RCC 7860 (cell line): ENCODE results near the gene ERC1.

Source experiments
- DNase-seq: peaks from one replicate; pipeline ENCODE4 v3.0.0-alpha.2; 2015; ENCODE audit warnings: low spot score
- FAIRE-seq: peaks from 2 replicates; lab custom pipeline; 2012; peaks lifted over from hg19 to GRCh38; lab: Jason Lieb, UNC

The ERC1 gene

DNA sequence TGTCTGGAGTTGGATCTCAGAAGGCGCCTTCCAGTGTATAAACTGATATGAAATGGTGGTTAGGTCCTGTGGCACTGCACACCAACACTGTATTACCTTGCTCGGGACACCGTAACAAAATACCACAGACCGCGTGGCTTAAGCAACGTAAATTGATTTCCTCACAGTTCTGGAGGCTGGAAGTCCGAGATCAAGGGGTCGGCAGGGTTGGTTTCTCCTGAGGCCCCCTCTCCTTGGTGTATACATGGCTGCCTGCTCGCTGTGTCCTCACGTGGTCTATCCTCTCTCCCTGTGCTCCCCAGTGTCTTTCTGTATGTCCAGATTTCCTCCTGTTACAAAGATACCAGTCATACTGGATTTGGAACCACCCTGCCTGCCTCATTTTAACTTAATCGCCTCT is 475.0 kb downstream of the ERC1 start:
- no peak for DNase-seq
- no peak for FAIRE-seq

DNA sequence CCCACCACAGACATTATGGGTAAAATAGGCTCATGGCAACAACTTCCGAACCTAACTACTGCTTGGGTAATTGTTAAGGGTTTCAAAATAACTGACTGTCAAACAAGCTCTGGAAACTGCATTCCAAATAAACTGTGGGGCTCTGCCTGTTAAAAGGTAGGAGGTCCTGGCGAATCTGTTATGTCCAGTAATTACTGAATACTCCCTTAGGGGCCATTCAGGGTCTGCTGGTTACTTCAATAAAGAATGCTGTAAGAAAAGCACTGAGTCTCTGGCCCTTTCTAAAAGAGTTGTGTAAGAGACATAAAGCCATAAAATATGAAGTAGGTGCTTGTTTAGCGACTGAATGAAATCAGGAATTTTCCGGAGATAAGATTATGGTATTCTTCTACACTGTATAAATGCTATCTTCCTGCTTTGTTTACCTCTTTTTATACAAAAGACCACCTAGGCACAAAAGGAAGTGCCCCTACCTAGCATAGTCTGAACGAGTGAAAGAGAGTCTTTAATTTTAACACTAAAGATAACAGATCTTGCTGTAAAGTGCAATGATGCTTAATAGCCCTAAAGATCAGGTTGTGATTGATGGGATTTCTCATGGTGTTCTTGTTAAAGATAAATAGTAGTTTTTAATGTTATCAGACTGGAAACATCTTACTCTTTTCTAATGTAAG is 475.6 kb downstream of the ERC1 start:
- no peak for FAIRE-seq
- DNase-seq = no peak

DNA sequence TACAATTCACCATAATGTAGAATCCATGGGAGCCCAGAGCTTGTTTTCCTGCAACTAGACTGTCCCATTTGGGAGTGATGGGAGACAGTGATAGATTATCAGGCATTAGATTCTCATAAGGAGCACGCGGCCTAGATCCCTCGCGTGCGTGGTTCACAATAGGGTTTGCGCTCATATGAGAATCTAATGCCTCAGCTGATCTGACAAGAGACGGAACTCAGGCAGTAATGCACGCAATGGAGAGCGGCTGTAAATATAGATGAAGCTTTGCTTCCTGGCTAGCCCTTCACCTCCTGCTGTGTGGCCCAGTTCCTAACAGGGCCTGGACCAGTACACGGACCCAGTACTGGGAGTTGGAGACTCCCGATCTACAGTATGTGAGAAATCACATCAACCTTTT is 476.7 kb downstream of the ERC1 start:
- no peak for FAIRE-seq

DNA sequence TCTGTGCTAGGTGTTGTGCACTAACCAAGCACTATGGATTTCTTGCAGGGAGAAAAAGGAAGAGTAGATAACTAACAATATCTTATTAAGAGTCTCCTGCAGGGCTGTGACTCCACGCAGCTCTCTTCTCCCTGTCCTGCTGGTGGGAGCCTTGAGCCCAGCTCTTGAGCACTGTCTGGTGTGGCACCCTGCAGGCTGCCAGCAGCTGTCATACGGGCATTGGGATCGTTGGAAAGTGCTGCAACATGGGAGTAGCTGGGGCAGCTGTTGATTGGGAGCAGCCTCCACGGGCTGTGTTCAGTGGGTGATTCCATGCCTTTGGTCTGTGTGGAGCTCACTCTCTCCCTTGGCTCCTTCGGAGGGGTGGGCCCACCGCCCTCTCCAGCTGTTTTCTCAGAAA is 478.0 kb downstream of the ERC1 start:
- DNase-seq (no peak), FAIRE-seq (no peak)

More for the DNA sequence above, 476.7 kb downstream of the ERC1 start:
- DNase-seq = no peak

DNA sequence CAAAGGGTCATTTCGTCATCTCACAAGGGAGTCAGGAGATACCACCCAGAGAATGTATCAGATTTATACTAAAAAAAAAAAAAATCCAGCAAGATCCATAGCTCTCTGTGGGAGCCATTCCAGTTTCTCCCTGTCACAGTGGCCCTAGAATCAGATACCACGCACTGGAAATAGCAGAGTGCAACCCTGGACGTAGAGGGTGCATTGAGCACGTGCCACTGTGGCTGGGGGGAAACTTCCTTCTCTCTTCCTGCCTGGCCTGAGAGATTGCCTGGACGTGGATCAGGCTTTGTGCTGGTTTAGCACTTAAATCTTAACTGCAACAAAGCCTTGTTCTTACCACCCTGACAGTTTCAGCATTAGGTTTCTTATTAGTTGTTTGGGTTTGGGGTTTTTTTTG is 479.0 kb downstream of the ERC1 start:
- DNase-seq = no peak
- FAIRE-seq = no peak

DNA sequence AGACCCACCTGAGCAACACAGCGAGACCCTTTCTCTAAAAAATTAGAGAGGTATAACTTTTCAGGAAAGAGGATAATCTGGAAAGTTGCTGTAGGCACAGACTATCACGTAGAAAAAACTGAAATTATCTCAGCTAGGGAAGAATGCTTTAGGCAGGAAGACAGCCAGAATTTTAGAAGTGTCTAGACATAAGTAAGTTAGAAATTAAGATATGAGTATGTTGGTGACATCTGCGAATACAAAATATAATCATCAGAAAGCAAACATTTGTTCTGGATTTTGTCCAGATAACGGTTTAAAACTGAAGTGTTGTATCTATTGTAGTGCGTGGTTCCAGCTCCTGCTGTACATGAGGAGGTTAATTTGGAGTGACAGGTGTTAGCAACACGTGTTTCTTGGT is 480.2 kb downstream of the ERC1 start:
- no peak for DNase-seq
- no peak for FAIRE-seq

DNA sequence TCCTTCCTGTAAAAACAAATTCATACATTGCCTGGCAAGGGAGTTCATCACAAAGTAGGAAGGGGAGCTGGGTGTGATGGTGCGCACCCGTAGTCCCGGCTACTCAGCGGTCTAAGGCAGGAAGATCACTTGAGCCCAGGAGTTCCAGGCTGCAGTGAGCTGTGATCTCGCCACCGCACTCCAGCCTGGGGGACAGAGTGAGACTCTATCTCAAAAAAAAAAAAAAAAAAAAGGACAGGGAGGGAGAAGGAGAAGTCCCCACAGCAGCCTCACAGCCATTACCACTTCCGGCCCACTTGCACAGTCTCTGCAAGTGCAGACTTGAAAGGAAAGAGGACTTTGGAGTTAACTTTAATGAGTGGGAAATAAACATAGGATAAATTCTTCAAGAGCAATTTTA is 482.4 kb downstream of the ERC1 start:
- FAIRE-seq = no peak
- DNase-seq = peak; percentile 60

DNA sequence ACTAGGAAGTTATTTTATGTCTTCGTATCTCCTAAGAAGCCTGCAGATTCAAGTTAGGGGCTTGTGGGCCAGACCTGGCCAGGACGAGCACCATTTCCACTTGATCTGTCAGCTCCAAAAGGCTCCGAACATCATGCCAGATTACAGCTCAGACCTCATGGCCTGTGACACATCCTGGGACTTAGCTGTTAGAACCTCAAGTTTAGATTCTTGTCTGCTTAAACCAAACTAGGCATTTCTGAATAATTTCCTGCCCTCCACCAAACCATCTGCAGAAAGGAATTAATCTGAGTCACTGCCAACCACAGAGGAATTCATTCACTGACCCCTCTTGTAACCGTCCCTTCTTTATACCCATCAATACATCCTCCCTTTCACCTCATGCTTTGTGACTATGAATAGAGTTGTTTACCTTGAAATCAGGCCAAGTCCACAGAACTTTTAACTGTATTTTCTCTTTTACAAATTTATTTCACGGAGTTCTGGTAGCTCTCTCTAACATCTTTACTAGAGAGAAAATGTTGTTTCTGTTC is 483.1 kb downstream of the ERC1 start:
- FAIRE-seq (peak; percentile 99), DNase-seq (peak; percentile 98)

DNA sequence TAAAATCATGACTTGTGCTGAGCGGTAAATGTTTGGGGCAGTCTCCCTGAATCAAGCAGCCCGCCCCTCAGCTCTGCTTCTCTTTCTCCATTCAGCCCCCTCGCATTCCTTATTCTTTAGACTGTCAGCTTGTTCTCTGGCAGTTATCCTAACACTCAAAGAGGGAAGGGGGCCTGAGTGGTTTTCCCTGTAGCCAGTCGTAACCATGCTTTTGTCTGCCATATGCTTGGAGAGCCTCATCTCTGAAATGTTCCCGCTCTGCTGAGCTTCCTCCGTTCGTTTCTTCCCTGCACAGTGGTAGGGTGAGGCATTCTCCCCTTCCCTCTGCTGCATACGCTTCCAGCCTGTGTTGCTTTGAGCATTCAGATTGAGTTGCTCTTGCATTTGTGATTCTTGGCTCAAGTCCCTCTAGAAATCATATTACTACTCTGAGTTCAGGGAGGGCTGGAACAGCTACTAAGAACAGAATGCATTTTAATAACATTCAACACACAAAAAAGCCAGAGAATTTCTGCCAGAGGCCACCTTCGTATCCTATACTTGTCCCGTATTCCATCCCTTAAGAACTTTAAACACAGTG is 483.6 kb downstream of the ERC1 start:
- FAIRE-seq (no peak), DNase-seq (peak; percentile 80)

DNA sequence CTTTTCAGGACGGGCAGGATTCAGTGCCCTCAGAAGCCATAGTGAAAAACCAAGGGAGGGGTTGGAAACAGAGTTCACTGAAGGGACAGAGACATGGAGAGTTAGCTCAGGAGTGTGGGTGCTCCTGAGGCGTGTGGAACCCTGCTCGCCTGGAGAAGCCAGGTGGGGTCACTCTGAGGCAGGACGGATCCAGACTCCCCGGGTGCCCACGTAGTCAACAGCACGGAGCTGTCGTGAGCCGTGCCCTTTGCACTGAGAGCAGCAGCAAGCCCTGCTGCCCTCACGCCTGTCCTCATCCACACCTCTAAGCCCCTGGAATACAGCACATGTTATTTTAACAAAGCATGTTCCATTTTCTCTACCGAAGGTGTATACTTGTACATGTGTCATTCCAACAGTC is 488.6 kb downstream of the ERC1 start:
- FAIRE-seq = no peak
- DNase-seq = no peak

DNA sequence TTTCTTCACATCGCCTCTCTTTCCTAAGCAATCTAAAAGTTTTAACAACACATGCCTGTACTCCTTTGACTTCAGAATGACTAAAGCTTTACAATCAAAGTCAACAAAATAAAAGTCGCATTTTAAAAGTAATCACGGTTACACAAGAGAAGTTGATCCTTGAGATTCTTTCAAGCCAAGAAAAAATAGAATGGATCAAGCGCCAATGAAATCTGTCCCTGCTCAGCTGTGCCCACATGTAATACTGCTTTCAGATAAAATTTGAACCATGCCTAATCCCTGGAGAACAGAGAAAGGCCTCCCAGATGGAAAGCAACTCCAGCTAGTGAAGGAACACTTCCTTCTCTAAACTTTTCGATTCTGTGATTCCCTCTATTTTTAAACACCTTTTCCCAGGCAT is 490.3 kb downstream of the ERC1 start:
- no peak for DNase-seq
- FAIRE-seq = no peak

DNA sequence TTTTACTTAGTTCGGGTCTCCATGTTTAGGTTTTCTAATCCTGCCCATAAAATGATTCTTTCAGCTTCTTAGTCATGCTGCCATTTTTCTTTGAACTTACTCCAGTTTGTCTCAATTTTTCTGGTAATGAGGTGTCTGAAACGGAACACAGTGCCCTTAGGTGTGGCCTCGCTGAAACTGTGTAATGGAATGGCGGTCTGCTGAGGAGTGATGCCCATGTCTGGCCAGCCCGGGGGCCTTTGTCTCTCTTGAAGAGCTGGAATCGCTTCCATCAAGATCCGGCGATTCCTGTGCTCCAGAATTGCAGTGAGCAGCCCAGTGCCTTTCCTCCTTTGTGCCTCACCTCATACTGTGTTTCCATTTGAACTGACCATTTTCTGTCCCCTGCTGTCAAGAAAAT is 490.9 kb downstream of the ERC1 start:
- FAIRE-seq (no peak), DNase-seq (no peak)

DNA sequence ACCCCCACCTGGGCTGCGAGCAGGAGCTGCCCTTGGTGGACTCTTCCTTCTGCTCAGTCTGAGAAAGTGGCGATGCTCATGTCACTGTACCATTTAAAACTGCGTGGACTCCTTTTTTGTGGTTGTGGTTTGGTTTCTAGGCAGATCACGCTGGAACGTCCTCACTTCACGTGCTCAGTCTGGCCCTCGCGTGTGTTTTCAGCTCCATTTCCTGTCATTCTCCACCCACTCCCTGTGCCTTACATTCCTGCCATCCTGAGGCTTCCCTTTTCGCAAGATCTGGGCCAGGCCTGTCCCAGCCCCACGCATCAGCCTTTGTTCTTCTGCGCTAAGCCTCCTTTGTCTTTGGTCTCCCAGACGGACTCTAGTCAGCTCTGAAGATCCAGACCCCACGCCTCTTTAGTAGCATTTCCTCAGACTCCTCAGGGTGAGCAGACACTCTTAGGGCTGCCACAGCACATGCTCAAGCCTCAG is 497.9 kb downstream of the ERC1 start:
- FAIRE-seq (no peak), DNase-seq (no peak)

DNA sequence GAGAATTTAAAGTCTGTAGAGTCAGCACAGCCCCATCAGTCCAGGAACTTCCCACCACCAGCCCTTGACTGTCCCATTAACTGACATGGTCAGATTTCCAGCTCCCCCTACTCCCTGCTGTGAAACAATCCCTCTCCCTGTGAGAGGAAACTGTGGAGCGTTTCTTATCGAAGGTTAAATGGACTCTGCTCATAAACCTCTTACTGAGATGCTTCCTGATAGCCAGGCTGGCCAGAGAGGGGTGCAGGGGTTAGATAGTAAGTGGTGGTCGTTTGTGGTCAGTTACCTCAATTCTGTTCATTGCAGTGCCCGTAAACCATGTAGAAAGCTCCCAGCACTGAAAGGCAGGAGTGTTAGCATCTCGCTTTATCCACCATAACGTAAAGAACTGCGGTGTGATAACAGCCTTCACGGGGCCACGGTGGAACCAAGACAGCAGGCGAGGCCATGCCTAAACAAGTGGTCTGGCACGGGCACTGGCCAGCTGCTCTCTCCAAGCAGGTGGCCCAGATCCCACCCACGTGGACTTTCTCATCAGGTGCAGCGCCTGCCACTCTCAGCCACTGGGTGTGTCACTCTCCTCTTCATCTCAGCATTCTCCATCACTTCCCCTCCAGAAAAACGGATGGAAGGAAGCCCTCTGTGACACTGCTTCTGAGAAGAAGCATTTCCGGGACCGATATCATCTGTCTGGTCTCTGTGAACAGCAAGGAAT is 501.1 kb downstream of the ERC1 start:
- no peak for DNase-seq

DNA sequence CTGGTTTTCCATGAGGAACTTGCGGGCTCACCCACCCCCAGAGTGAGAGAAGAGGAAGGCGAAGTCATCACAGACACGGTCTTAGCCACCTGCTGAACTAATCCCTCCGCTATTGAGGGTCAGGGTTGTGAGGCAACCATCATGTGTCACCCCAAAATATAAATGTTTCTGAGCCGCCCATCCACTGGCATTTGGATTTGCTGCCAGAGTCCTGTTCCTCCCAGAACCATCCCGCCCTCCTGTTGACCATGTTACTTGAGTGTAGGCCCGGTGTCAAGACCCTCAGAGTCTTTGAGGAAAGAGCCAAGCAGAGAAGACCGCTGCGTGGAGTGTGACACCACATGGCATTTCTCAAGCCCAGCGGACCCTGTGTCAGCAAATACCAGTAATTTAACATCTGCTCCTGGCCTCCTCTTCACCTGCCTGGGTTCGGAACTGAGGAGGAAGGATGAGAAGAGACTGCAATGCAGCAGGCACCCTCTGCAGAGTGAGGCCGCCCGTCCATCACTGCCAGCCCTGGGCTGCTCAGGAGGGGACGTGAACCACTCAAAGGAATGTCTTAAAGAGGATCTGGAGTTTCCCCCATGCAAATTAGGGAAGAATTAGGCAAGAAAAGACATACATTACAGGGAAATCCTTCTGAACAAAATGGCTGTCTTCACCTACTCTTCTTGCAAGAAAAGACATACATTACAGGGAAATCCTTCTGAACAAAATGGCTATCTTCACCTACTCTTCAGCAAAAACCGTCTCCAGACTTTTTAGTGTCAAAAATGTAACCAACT is 502.9 kb downstream of the ERC1 start:
- no peak for FAIRE-seq
- no peak for DNase-seq

More for the DNA sequence above, 501.1 kb downstream of the ERC1 start:
- no peak for FAIRE-seq

DNA sequence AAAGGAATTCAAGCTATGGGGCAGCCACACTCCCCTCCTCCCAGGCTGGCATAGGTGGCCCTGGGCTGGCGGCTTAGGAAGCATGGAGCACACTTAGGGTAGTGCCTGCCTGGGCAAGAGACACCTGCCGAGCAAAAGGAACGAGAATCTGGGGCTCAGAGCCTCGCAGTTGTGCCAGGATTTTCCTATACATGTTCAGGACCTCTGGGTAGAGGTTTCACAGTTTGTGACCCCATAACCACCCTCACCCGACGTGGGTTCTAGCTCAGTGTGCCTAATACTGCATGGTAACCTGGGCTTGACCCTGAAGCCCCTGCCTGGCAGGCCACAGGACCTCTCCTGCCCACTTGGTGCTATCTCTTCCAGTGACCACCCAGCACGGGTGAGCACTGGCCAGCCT is 503.8 kb downstream of the ERC1 start:
- FAIRE-seq = no peak
- DNase-seq = no peak

DNA sequence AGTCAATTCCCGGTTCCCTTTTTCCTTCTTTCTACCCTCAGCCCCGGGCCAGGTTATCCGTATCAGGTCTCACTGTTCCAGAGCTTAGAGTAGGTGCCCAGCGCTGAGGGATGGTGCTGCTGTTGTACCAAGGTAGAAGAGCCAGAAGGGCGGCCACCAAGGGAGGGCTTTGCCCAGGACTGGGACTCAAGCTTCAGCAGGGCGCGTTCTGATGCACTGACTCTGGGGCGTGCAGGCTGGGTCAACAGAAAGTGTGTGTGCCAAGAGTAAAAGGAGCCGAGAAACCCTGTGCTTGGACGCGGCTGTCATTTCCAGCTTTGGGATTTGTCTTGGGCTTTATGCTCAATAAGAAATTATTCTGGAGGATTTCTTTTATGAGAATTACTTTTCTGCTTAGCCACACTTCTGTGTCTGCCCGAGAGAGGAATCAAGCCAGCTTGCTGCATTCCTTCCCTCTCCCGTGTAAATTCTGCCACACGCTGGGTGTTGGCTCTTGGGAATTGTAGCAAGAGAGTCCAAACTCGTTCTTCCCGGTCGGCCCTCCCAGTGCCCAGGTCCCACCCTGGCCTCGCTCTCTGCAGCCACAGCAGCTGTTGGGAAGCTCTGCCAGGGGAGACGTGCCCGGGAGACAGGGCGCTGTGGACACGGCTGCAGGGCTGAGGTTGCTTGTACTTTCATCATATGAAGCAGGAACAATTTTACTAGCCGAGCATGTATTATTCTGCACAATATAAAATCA is 505.3 kb downstream of the ERC1 start:
- no peak for FAIRE-seq
- no peak for DNase-seq

DNA sequence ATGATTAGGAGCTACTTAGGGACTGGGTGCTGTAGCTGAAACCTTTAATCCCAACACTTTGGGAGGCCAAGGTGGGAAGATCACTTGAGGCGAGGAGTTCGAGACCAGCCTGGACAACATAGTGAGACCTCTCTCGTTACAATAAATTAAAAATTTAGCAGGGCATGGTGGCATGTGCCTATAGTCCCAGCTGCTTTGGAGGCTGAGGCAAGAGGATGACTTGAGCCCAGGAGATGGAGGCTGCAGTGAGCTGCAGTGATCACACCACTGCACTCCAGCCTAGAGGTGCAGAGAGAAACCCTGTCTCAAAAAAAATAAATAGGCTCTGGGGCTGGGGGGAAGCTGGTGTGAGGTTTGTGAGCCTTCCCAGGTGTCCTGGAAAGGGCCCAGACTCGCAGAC is 506.1 kb downstream of the ERC1 start:
- no peak for FAIRE-seq
- DNase-seq = no peak

DNA sequence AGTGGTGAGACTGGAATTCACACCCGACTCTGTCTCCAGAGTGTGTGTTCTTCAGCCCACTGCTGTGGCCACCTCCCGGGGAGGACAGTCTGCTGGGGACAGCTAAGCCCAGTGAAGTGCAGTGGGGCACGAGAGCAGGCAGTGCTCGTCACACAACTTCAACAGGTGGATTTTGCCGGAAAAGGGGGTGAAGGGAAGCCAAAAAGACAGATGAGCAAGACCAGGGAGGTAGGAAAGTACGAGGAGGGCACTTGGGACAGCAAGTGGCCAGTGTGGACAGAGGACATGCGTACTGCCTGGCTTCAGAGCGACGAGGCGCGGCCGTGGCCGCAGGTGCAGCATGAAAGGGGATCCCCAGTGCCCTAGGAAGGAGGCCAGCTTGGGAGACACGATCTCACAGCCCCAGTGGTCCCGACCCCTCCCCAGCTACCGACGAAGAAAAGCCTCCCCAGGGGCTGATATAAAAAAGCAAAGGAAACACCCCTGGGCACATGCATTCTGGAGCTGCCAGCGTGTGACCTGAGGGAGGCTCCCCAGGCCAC is 507.2 kb downstream of the ERC1 start:
- no peak for FAIRE-seq
- DNase-seq = no peak

DNA sequence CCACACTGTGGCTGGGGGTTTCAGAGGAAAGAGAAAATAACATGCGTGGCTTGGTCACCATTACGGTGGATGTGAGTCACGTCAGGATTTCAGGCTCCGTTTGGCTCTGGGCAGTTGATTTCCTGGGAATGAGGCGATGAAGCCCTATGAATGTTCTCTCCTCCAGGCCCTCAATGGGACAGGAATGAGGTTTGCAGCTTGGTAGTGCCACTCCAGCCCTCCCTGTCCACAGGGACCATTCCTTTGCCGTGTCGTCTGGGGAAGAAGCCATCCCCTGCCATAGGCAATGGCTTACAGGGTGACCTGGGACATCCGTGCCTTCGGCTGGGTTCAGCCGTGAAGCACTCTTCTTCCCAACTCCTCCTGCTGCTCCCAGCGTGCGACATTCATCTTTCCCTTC is 508.3 kb downstream of the ERC1 start:
- FAIRE-seq = no peak

More for the DNA sequence above, 508.3 kb downstream of the ERC1 start:
- DNase-seq = no peak
